Esophagus squamous epithelium (tissue), 4 donors: ENCODE measurements around the gene RAB10.

Experiments used
- CTCF ChIP-seq, 6 experiments: fragments of 450-650 bp in 4 of 6; fragments of 200-600 bp in 2 of 6; sonication (generic) in 2 of 6; IDR thresholded peaks; one replicate each; pipeline ENCODE4 v1.5.1; 2016 to 2019; ENCODE audit warnings: antibody characterized with exemption in 6 of 6, mild to moderate bottlenecking in 4 of 6, moderate library complexity in 4 of 6
- POLR2A ChIP-seq, 4 donors: fragments of 450-650 bp; IDR thresholded peaks; one replicate each; pipeline ENCODE4 v1.6.1; 2017; ENCODE audit warnings: antibody characterized with exemption in 4 of 4, mild to moderate bottlenecking in 4 of 4, moderate library complexity in 3 of 4

- no peak for TF ChIP-seq POLR2A (IDR thresholded peaks at IDR 0.05)
- TF ChIP-seq CTCF (IDR thresholded peaks at IDR 0.05) = no peak
These were observed 39.3 kb downstream of the RAB10 start for GRCh38 chr2:26072925-26073768.
